ENCODE results near the gene PC.

DNA sequence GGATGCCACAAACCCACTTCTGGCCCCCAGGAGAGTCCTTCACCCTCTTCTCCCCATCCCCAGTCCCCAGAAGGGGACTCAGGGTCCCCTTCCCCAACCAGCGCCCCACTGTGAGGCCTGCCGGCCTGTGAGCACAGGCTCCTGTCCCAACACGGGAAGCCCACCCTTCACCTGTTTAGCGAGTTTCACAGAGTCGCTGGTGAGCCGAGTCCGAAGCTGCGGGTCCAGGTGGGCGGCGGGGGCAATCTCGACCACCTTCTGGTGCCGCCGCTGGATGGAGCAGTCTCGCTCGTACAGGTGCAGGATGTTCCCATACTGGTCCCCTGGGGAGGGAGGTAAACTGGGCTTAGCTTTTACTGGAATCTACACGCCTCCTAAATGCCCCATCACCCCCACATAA is 88.1 kb downstream of the PC start:
- TF ChIP-seq, protein P1, sequence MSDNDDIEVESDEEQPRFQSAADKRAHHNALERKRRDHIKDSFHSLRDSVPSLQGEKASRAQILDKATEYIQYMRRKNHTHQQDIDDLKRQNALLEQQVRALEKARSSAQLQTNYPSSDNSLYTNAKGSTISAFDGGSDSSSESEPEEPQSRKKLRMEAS (IDR thresholded peaks at IDR 0.05), result no peak
- TF ChIP-seq, protein P2, sequence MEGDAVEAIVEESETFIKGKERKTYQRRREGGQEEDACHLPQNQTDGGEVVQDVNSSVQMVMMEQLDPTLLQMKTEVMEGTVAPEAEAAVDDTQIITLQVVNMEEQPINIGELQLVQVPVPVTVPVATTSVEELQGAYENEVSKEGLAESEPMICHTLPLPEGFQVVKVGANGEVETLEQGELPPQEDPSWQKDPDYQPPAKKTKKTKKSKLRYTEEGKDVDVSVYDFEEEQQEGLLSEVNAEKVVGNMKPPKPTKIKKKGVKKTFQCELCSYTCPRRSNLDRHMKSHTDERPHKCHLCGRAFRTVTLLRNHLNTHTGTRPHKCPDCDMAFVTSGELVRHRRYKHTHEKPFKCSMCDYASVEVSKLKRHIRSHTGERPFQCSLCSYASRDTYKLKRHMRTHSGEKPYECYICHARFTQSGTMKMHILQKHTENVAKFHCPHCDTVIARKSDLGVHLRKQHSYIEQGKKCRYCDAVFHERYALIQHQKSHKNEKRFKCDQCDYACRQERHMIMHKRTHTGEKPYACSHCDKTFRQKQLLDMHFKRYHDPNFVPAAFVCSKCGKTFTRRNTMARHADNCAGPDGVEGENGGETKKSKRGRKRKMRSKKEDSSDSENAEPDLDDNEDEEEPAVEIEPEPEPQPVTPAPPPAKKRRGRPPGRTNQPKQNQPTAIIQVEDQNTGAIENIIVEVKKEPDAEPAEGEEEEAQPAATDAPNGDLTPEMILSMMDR (IDR thresholded peaks at IDR 0.05), result no peak
- no peak for TF ChIP-seq POLR2AphosphoS2 (conservative IDR thresholded peaks at IDR 0.05; ENCODE audit: low read length)
- TF ChIP-seq, protein P3, sequence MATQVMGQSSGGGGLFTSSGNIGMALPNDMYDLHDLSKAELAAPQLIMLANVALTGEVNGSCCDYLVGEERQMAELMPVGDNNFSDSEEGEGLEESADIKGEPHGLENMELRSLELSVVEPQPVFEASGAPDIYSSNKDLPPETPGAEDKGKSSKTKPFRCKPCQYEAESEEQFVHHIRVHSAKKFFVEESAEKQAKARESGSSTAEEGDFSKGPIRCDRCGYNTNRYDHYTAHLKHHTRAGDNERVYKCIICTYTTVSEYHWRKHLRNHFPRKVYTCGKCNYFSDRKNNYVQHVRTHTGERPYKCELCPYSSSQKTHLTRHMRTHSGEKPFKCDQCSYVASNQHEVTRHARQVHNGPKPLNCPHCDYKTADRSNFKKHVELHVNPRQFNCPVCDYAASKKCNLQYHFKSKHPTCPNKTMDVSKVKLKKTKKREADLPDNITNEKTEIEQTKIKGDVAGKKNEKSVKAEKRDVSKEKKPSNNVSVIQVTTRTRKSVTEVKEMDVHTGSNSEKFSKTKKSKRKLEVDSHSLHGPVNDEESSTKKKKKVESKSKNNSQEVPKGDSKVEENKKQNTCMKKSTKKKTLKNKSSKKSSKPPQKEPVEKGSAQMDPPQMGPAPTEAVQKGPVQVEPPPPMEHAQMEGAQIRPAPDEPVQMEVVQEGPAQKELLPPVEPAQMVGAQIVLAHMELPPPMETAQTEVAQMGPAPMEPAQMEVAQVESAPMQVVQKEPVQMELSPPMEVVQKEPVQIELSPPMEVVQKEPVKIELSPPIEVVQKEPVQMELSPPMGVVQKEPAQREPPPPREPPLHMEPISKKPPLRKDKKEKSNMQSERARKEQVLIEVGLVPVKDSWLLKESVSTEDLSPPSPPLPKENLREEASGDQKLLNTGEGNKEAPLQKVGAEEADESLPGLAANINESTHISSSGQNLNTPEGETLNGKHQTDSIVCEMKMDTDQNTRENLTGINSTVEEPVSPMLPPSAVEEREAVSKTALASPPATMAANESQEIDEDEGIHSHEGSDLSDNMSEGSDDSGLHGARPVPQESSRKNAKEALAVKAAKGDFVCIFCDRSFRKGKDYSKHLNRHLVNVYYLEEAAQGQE (IDR thresholded peaks at IDR 0.05), result no peak
- no peak for TF ChIP-seq CBX8 (IDR thresholded peaks at IDR 0.05)
- TF ChIP-seq POLR2A (IDR thresholded peaks at IDR 0.05; ENCODE audit: low read length), result no peak
- no peak for TF ChIP-seq CHD2 (IDR thresholded peaks at IDR 0.05; ENCODE audit: low read length, partially characterized antibody)
- TF ChIP-seq EP300 (IDR thresholded peaks at IDR 0.05), result no peak
- TF ChIP-seq FOSL2 (IDR thresholded peaks at IDR 0.05), result no peak
- no peak for TF ChIP-seq FOSL2 (CRISPR knock-in tag; IDR thresholded peaks at IDR 0.05)
- TF ChIP-seq, protein P4, sequence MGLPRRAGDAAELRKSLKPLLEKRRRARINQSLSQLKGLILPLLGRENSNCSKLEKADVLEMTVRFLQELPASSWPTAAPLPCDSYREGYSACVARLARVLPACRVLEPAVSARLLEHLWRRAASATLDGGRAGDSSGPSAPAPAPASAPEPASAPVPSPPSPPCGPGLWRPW (IDR thresholded peaks at IDR 0.05), result no peak
- no peak for TF ChIP-seq SMC3 (IDR thresholded peaks at IDR 0.05)
- no peak for TF ChIP-seq KDM5A (IDR thresholded peaks at IDR 0.05)
